Activated naive CD8-positive, alpha-beta T cell (primary cell): ENCODE data around the gene GAPT.
A peak's percentile ranks its signal among the peaks of the same experiment; 100 is the strongest.

Experiments
- H3K27ac Mint-ChIP-seq: one replicate; pipeline ENCODE4 v1.8.0; 2021; ENCODE audit warnings: mixed read lengths
- H3K27me3 Mint-ChIP-seq: one replicate; pipeline ENCODE4 v1.8.0; 2021; ENCODE audit warnings: mixed read lengths
- H3K36me3 Mint-ChIP-seq: one replicate; pipeline ENCODE4 v1.8.0; 2021; ENCODE audit warnings: mixed read lengths
- H3K4me1 Mint-ChIP-seq: one replicate; pipeline ENCODE4 v1.8.0; 2021; ENCODE audit warnings: low read depth, mixed read lengths
- H3K4me3 Mint-ChIP-seq: one replicate; pipeline ENCODE4 v1.8.0; 2021; ENCODE audit warnings: mild to moderate bottlenecking, mixed read lengths
- H3K9me3 Mint-ChIP-seq: one replicate; pipeline ENCODE4 v1.8.0; 2021; ENCODE audit warnings: low read depth, mixed read lengths

GAPT gene

DNA sequence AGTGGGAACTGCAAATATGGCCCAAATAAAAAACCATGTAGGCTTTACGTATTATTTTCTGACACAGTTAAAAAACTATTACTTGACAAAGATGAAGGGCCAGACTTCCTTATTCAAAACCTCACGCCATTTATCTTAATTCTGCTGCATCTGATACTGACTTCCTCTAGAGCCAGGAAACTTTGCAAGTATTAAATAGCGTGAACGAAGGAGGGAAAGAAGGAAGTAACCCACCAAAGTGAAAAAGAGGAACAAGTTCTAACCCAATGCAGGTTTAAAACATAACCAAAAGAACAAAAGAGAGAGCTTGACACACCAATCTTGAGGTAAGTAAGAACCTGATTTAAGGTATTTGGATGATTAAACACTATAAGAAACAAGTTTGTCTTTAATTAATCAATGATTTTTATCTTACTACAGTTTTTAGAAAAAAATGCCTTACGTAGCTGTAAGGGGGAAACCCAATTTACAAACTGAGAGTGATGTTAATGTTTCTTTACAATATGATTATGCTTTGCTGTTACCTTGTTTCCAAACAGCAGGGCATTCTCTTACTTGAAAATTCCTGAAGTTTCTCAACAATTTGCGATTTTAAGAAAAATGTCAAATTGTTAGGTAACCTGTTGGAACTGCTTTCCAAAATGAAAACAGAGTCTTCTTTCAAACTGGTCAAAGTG lies at the start of gene GAPT:
GAPT (plus strand) TSS at position 220 of the 677 bp plus-strand sequence. CDS start 3,102 bp downstream, outside the sequence.
- H3K27me3 Mint-ChIP-seq = no peaks in the 10 kb centered on the region
- H3K9me3 Mint-ChIP-seq = no peaks in the 10 kb centered on the region
- H3K27ac Mint-ChIP-seq = no peak within 1 kb of the TSS
- H3K4me3 Mint-ChIP-seq = peak within 1 kb of the TSS; percentile 17
- H3K36me3 Mint-ChIP-seq = no peaks in the 10 kb centered on the region
- H3K4me1 Mint-ChIP-seq = peaks cover 7% of the 10 kb centered on the region

DNA sequence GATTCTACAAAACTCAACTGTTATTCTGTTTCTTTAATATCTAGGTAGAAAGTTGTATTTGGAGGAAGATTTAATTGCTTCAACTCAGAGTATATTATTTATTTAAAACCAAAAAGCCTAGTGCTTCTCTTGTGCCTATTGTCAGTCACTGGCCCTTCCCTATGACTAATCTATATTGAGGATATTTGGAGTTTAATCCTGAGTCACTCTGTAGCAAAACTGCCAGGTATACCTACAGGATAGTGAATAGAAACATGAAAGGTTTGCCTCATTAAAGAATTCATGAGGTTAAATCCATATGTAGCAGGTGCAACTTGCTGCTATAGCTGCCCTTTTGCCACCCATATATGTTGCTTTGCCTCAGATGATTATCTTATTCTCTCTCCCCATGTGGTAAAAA lies 46.4 kb upstream of the GAPT start:
- peaks cover 1% of the 10 kb centered on the region for H3K27me3 Mint-ChIP-seq
- no peak overlapping the region for H3K4me3 Mint-ChIP-seq
- no peak overlapping the region for H3K27ac Mint-ChIP-seq
- H3K36me3 Mint-ChIP-seq = no peaks in the 10 kb centered on the region
- H3K4me1 Mint-ChIP-seq = no peaks in the 10 kb centered on the region
- H3K9me3 Mint-ChIP-seq = peaks cover 3% of the 10 kb centered on the region

DNA sequence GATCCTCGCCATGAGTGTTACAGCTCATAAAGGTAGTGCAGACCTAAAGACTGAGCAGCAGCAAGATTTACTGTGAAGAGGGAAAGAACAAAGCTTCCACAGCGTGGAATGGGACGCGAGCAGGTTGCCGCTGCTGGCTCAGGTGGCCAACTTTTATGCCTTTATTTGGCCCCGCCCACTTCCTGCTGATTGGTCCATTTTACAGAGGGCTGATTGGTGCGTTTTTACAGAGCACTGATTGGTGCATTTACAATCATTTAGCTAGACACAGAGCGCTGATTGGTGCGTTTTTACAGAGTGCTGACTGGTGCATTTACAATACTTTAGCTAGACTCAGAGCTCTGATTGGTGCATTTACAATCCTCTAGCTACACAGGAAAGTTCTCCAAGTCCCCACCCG lies 45.2 kb upstream of the GAPT start:
- H3K36me3 Mint-ChIP-seq = no peaks in the 10 kb centered on the region
- no peak overlapping the region for H3K4me3 Mint-ChIP-seq
- H3K9me3 Mint-ChIP-seq = peaks cover 3% of the 10 kb centered on the region
- no peaks in the 10 kb centered on the region for H3K4me1 Mint-ChIP-seq
- H3K27me3 Mint-ChIP-seq = no peaks in the 10 kb centered on the region
- H3K27ac Mint-ChIP-seq = no peak overlapping the region

DNA sequence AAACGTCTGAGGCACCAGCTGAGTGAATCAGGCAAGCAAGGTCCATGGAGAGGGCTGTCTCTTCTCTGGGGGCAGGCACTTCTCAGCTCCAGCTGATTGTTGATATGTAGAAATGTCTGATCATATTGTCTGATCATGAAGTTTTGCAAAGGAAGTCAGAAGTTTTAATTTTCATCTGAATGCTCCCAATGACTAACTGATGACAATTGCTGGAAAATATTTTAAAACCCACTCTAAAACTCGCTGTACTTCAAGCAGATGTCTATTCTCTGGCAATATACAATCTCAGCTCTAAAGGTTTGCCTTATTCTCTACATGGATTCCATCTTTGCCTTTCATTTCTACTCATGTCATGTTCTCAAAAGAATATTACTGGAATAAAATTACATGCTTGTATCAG lies 44.0 kb upstream of the GAPT start:
- H3K9me3 Mint-ChIP-seq = peaks cover 3% of the 10 kb centered on the region
- H3K4me1 Mint-ChIP-seq = no peaks in the 10 kb centered on the region
- no peaks in the 10 kb centered on the region for H3K36me3 Mint-ChIP-seq
- H3K27ac Mint-ChIP-seq = no peak overlapping the region
- H3K4me3 Mint-ChIP-seq = no peak overlapping the region
- H3K27me3 Mint-ChIP-seq = peaks cover 3% of the 10 kb centered on the region

DNA sequence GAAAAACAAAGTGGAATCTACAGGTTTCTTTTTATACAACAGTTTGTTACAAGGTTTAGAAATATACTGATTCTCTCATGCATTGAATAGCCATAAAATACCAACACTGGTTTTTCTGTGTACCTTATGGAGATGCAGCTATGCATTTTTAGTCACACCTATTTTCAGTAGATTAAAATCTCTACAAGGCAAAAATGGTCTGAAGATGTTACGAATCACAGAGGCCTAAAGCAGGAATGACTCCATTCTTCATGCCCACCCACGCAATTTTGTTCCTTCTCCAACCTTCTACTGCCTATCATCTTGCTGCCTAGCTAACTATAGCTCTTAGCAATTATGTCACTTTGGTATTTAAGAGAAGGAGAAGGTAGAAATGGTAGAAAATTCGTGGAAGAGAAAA lies 41.2 kb upstream of the GAPT start:
- H3K4me1 Mint-ChIP-seq = no peaks in the 10 kb centered on the region
- no peak overlapping the region for H3K4me3 Mint-ChIP-seq
- no peaks in the 10 kb centered on the region for H3K9me3 Mint-ChIP-seq
- peaks cover 3% of the 10 kb centered on the region for H3K27me3 Mint-ChIP-seq
- H3K27ac Mint-ChIP-seq = no peak overlapping the region
- H3K36me3 Mint-ChIP-seq = peaks cover 4% of the 10 kb centered on the region

DNA sequence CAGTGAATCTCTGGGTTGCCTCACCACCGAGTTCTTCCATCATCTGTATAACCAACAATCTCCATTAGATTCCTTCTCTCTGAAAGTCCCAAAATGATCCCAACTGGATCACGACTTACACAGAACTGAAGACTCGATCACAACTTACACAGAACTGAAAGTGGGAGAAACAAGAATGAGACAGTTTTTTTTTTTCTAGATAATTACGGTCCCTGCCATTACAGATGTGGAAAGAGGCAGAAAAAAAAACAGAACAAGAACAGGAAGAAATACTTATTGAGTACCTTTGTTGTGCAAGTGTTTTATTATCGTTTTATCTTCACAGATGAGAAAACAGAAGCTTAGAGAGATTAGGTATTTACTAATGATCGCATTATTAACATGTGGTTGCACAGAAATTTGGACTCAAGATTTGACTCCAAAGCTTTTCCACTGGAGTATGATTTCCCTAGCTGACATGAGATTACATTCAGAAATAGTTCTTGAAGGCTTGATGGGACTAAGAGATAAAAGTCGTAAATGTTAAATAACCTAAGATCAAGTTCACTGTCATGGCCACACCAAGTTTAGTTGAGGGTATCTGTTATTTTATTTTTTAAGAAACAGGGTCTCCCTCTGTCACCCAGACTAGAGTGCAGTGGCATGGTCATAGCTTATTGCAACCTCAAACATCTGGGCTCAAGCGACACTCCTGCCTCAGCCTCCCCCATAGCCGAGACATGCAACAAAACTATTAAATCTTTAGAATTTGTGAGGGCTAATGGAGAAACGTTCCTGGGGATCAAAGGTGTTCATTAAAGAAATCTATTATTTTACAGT lies 40.2 kb upstream of the GAPT start:
- Mint-ChIP-seq H3K27me3 (peaks cover 3% of the 10 kb centered on the region), H3K36me3 (peaks cover 8% of the 10 kb centered on the region), H3K4me1 (no peaks in the 10 kb centered on the region), H3K4me3 (no peak overlapping the region), H3K9me3 (no peaks in the 10 kb centered on the region), H3K27ac (no peak overlapping the region)

DNA sequence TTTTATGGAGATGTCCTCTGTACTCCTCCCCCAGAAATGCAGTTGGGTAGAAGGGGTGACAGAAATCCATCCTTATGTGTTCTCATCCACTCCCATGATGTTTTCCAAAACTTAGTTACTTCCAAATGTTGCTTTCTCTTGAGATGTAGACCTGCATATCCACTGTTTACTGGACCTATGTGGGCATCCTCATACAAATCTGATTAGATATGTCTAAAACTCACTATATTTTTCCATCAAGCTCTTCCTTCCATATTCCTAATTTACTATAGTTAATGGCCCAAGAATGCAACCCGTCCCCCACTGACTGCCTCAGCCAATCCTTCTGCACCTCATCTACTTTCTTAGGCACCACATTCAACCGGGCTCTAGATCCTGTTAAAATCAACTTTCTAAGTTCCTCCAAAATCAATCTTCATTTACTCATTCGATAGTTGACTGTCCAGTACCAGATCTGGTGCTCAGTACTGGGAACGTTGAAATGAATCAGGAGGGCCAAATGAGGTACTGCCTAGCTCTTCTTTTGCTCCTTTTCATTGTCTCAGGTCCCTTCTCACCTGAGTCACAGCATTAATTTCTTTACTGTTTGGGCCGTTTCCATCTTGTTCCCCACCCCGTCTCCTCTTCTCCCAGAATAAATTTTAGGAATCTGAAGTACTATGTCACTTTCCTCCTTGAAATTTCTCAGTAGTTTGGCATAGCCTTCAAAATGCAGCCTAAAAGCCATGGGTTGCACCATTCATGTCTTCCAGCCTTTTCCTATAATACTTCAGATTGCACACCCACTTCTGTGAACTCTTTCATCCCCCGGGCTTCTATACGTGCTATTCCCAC lies 39.3 kb upstream of the GAPT start:
- no peak overlapping the region for H3K27ac Mint-ChIP-seq
- H3K36me3 Mint-ChIP-seq = peaks cover 8% of the 10 kb centered on the region
- no peak overlapping the region for H3K4me3 Mint-ChIP-seq
- no peaks in the 10 kb centered on the region for H3K4me1 Mint-ChIP-seq
- no peaks in the 10 kb centered on the region for H3K9me3 Mint-ChIP-seq
- peaks cover 3% of the 10 kb centered on the region for H3K27me3 Mint-ChIP-seq

DNA sequence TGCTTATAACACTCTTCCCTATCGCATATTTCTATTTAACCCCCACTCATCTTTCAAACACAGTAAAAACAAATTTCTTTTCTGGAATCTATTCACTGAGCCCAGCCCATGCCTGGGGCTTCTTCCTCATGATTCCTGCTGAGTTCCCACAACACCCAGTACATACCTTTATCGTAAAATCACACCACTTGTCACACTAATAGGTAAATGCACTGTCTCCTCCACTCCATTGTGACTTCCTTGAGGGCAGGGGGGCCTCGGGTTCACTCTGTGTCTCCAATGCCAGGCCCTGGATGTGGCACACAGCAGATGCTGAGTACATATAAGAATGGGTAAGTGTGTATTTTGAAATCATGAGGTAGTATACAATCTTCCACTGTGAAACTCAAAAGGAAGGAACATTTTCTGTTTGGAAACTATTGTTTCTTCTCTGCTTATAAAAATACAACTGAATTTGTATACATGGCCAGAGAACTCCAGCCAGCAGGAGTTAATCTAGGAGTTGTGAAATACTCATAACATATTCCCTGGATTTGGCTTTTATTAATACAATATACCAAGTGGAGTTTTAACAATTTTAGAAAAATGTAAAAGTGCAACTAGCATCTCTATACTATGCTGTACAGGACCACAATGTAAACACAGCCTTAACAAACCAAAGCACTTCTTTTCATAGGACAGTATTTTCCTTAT lies 38.5 kb upstream of the GAPT start:
- H3K27ac Mint-ChIP-seq = no peak overlapping the region
- H3K9me3 Mint-ChIP-seq = no peaks in the 10 kb centered on the region
- peaks cover 3% of the 10 kb centered on the region for H3K27me3 Mint-ChIP-seq
- H3K36me3 Mint-ChIP-seq = peaks cover 10% of the 10 kb centered on the region
- H3K4me1 Mint-ChIP-seq = no peaks in the 10 kb centered on the region
- no peak overlapping the region for H3K4me3 Mint-ChIP-seq

DNA sequence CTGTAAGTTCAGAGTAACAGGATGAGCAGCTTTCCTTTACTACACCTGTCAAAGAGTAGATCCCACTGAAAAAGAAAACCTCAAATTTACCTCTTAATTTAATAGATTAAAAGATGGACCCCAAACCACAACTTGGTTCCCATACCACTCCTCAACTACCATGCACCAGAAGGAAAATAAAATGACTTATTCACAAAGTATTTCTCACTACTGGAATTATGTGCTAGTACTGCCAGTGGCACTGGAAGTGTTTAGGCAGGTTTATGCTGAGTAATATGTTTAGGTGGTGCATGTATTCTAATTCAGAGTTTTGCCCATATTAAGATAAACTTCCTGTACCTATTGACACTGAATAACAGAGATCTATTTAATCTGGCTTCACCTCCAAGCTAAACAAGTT lies 37.9 kb upstream of the GAPT start:
- H3K4me3 Mint-ChIP-seq = no peak overlapping the region
- peaks cover 10% of the 10 kb centered on the region for H3K36me3 Mint-ChIP-seq
- no peaks in the 10 kb centered on the region for H3K9me3 Mint-ChIP-seq
- no peak overlapping the region for H3K27ac Mint-ChIP-seq
- H3K27me3 Mint-ChIP-seq = peaks cover 6% of the 10 kb centered on the region
- H3K4me1 Mint-ChIP-seq = peaks cover 1% of the 10 kb centered on the region

DNA sequence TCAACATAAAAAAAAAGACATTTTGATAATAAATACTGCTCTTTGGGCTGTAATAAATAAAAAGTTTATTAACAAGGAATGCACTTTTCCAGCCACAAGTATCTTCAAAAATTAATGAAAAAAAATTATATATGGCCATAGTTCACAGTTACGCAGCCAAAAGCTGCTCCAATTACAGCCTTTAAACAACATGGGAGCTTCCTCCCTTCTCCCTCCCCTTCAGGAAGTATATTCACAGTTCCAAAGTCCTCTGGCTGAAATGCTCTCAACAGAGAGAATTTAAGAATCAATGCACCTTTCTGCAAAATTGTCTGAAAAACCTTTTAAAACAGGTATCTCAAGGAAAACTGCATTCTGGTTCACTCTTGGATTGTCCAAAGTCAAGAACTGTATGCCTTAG lies 37.2 kb upstream of the GAPT start:
- peaks cover 7% of the 10 kb centered on the region for H3K4me1 Mint-ChIP-seq
- no peaks in the 10 kb centered on the region for H3K9me3 Mint-ChIP-seq
- peaks cover 10% of the 10 kb centered on the region for H3K36me3 Mint-ChIP-seq
- peaks cover 9% of the 10 kb centered on the region for H3K27me3 Mint-ChIP-seq
- no peak overlapping the region for H3K27ac Mint-ChIP-seq
- H3K4me3 Mint-ChIP-seq = no peak overlapping the region

DNA sequence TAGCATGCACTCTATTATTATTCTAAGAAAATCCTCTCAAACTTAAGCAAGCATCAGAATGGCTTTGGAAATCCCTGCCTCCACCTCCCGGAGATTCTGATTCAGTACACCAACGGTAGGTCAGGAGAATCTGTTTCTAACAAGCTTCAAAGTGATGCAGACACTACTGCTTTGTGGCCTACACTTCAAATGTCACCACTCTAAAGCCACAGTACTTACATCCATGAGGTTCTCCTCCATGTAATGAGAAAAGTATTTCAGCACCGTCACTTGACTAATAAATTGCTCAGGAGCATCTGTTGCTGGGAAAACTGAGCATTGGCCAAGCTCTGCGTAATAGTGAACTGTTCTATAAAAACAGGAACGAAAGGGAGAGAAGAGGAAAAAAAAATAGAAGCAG lies 36.2 kb upstream of the GAPT start:
- Mint-ChIP-seq H3K4me3 (no peak overlapping the region), H3K9me3 (no peaks in the 10 kb centered on the region), H3K36me3 (peaks cover 10% of the 10 kb centered on the region), H3K4me1 (peaks cover 10% of the 10 kb centered on the region), H3K27me3 (peaks cover 9% of the 10 kb centered on the region), H3K27ac (no peak overlapping the region)

DNA sequence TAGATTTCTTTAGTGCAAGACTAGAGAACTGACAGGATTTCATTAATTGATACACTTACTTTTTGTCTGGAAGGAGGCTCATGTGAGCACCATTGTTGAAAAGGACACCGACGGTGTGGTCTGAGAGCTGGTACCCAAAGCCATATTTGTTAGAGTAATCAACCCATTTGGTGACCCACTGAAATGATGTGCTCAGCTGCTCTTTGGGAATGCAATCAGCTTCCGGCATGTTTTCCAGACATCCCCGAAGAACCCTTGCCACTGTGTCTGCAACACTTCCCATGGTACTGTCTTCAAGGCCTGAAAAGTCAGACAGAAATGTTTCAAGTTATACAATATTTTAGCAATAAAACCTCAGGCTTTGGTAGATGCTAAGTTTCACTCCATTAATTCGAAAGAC lies 35.8 kb upstream of the GAPT start:
- H3K27ac Mint-ChIP-seq = no peak overlapping the region
- H3K4me3 Mint-ChIP-seq = no peak overlapping the region
- peaks cover 9% of the 10 kb centered on the region for H3K27me3 Mint-ChIP-seq
- peaks cover 10% of the 10 kb centered on the region for H3K36me3 Mint-ChIP-seq
- H3K4me1 Mint-ChIP-seq = peaks cover 10% of the 10 kb centered on the region
- no peaks in the 10 kb centered on the region for H3K9me3 Mint-ChIP-seq

DNA sequence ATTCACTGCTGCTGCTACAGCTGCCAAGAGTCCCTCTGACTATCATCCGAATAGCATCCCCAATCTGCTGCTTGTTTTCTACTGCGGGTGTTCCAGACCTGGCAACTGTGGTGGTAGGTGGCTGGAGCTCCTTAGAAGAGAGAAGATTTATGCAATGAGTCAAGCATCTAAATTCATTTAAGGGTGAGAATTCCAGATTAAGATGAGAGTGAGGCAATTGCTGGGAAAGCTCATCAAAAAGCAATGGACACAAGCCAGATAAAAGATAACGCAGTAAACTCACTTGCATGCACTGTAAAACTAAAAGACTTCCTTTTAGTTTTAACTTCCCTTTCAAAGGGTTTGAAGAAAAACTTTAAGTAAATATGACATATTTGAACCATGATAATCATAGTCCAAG lies 35.2 kb upstream of the GAPT start:
- H3K4me3 Mint-ChIP-seq = no peak overlapping the region
- H3K4me1 Mint-ChIP-seq = peaks cover 13% of the 10 kb centered on the region
- no peaks in the 10 kb centered on the region for H3K9me3 Mint-ChIP-seq
- H3K27ac Mint-ChIP-seq = no peak overlapping the region
- H3K36me3 Mint-ChIP-seq = peaks cover 10% of the 10 kb centered on the region
- peaks cover 9% of the 10 kb centered on the region for H3K27me3 Mint-ChIP-seq

DNA sequence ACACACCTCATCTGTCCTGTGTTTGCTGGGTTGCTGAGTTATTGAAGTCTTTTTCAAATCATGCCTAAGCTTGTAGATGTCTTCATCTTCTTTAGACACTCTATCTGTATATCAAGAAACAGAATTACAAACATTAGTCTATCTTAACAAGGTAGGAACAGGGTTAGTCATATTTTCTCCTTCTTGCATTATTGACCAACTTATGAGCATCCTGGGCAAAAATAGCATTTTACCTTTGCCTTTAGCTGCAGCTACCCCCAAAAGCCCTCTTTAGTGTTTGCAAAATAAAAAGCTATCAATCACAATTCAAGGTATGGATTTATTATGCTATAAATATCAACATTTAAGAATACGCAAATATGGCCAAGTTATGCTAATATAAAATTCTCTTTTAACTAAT lies 34.7 kb upstream of the GAPT start:
- no peaks in the 10 kb centered on the region for H3K9me3 Mint-ChIP-seq
- peaks cover 9% of the 10 kb centered on the region for H3K27me3 Mint-ChIP-seq
- H3K36me3 Mint-ChIP-seq = peaks cover 10% of the 10 kb centered on the region
- H3K4me3 Mint-ChIP-seq = no peak overlapping the region
- peaks cover 13% of the 10 kb centered on the region for H3K4me1 Mint-ChIP-seq
- H3K27ac Mint-ChIP-seq = no peak overlapping the region
